H1 (cell line): Measurements from ENCODE around the gene TTC24. TPM values are rescaled to one million over a fixed set of nuclear protein-coding genes. Genes with fewer than 3 reads are reported as not detected.

Experiments
- CTCF ChIA-PET: fragments of 300-600 bp; sonication (Branson Sonifier 250); formaldehyde crosslinking; loops from one replicate; lab custom pipeline; 2021; ENCODE audit not compliant: partially characterized antibody; lab: Charles Lee
- POLR2A ChIA-PET: fragments of 300-600 bp; sonication (Branson Sonifier 250); formaldehyde crosslinking; loops from one replicate; lab custom pipeline; 2021; ENCODE audit warnings: inconsistent platforms; ENCODE audit not compliant: partially characterized antibody; lab: Charles Lee
- DNase-seq, 2 experiments: peaks; one replicate each; pipeline versions ENCODE4 v3.0.0 to v3.0.0-alpha.2; 2010 to 2022; ENCODE audit warnings: low spot score in 2 of 2, low read depth in 1 of 2, mixed read lengths in 1 of 2
- FAIRE-seq: peaks from 2 replicates; lab custom pipeline; 2011; peaks lifted over from hg19 to GRCh38; lab: Jason Lieb, UNC
- H2AFZ ChIP-seq: 2 replicates; pipeline ENCODE4 v1.8.1; 2012; ENCODE audit warnings: low read length, inconsistent platforms
- H2AK5ac ChIP-seq: 2 replicates; pipeline ENCODE4 v1.6.1; 2013; ENCODE audit warnings: low read depth, low read length
- H2BK120ac ChIP-seq: replicated peaks from 2 replicates; pipeline ENCODE3; 2013; ENCODE audit warnings: low read depth, low read length, inconsistent platforms
- H2BK12ac ChIP-seq: 2 replicates; pipeline ENCODE4 v1.6.1; 2013; ENCODE audit warnings: low read depth, low read length
- H2BK15ac ChIP-seq: 2 replicates; pipeline ENCODE4 v1.6.1; 2013; ENCODE audit warnings: low read length
- H2BK20ac ChIP-seq: 2 replicates; pipeline ENCODE4 v1.6.1; 2013; ENCODE audit warnings: low read length
- H2BK5ac ChIP-seq: 2 replicates; pipeline ENCODE4 v1.6.1; 2013; ENCODE audit warnings: low read depth, low read length
- H3K14ac ChIP-seq: 2 replicates; pipeline ENCODE4 v1.6.1; 2013; ENCODE audit warnings: inconsistent platforms; ENCODE audit not compliant: insufficient read length
- H3K18ac ChIP-seq: 2 replicates; pipeline ENCODE4 v1.6.1; 2013; ENCODE audit warnings: low read length; ENCODE audit errors: extremely low read depth
- H3K23ac ChIP-seq: 2 replicates; pipeline ENCODE4 v1.6.1; 2013; ENCODE audit warnings: inconsistent platforms; ENCODE audit not compliant: insufficient read length
- H3K23me2 ChIP-seq: 2 replicates; pipeline ENCODE4 v1.6.1; 2013; ENCODE audit warnings: low read depth, low read length
- H3K27ac ChIP-seq: 2 replicates; pipeline ENCODE4 v1.6.1; 2011; ENCODE audit warnings: low read depth, low read length, inconsistent platforms
- H3K27me3 ChIP-seq, 4 experiments: replicated peaks in 1 of 4; 1 replicate in 1 of 4; 2 replicates in 3 of 4; pipeline versions ENCODE4 v1.6.1 to v1.8.1; 2011 to 2013; ENCODE audit warnings: low read length in 3 of 4, mild to moderate bottlenecking in 3 of 4, inconsistent platforms in 2 of 4, mixed read lengths in 2 of 4, moderate library complexity in 1 of 4; ENCODE audit not compliant: control insufficient read depth in 3 of 4, insufficient read depth in 3 of 4; ENCODE audit errors: extremely low read depth in 1 of 4
- H3K36me3 ChIP-seq, 4 experiments: 2 replicates each; pipeline versions ENCODE4 v1.6.1 to v1.8.1; 2011 to 2013; ENCODE audit warnings: mild to moderate bottlenecking in 4 of 4, low read length in 3 of 4, moderate library complexity in 2 of 4, control low read depth in 1 of 4, inconsistent platforms in 1 of 4; ENCODE audit not compliant: insufficient read depth in 4 of 4, control insufficient read depth in 2 of 4
- H3K4ac ChIP-seq: replicated peaks from 2 replicates; pipeline ENCODE3; 2013; ENCODE audit warnings: low read length, low read depth, mixed read lengths, inconsistent platforms; ENCODE audit not compliant: insufficient read length
- H3K4me1 ChIP-seq, 4 experiments: replicated peaks in 1 of 4; 1 replicate in 1 of 4; 2 replicates in 3 of 4; pipeline versions ENCODE4 v1.6.1 to v1.8.1; 2011 to 2013; ENCODE audit warnings: low read length in 3 of 4, inconsistent platforms in 2 of 4, mixed read lengths in 1 of 4; ENCODE audit not compliant: insufficient read depth in 4 of 4, control insufficient read depth in 3 of 4
- H3K4me2 ChIP-seq, 2 experiments: 2 replicates each; pipeline versions ENCODE4 v1.6.1 to v1.8.1; 2011 to 2013; ENCODE audit warnings: low read depth in 2 of 2, low read length in 2 of 2, control low read depth in 1 of 2, inconsistent platforms in 1 of 2, mild to moderate bottlenecking in 1 of 2; ENCODE audit not compliant: insufficient read depth in 1 of 2
- H3K4me3 ChIP-seq, 4 experiments: fragments of 200-600, 300-600 bp in 1 of 4; sonication (generic), shearing (Covaris generic), sonication (Bioruptor Twin) in 1 of 4; 2 replicates each; pipeline versions ENCODE4 v1.5.1 to v1.8.1; 2011 to 2016; ENCODE audit warnings: low read length in 4 of 4, low read depth in 3 of 4, control low read depth in 2 of 4, inconsistent platforms in 2 of 4, mild to moderate bottlenecking in 2 of 4, mixed read lengths in 1 of 4, moderate library complexity in 1 of 4; ENCODE audit not compliant: insufficient read depth in 2 of 4; ENCODE audit errors: extremely low read depth in 1 of 4
- H3K56ac ChIP-seq: replicated peaks from 2 replicates; pipeline ENCODE3; 2013; ENCODE audit warnings: low read depth, mild to moderate bottlenecking, mixed read lengths, low read length, inconsistent platforms; ENCODE audit not compliant: insufficient read length
- H3K79me1 ChIP-seq: 2 replicates; pipeline ENCODE4 v1.6.1; 2013; ENCODE audit warnings: low read depth, low read length, control low read depth
- H3K79me2 ChIP-seq, 2 experiments: 2 replicates each; pipeline versions ENCODE4 v1.6.1 to v1.8.1; 2012 to 2013; ENCODE audit warnings: low read length in 2 of 2, mild to moderate bottlenecking in 2 of 2, inconsistent platforms in 1 of 2; ENCODE audit not compliant: insufficient read depth in 2 of 2, control insufficient read depth in 1 of 2
- H3K9ac ChIP-seq, 4 experiments: replicated peaks in 1 of 4; 1 replicate in 1 of 4; 2 replicates in 3 of 4; pipeline versions ENCODE4 v1.6.1 to v1.8.1; 2011 to 2013; ENCODE audit warnings: low read depth in 3 of 4, low read length in 3 of 4, control low read depth in 2 of 4, mild to moderate bottlenecking in 2 of 4, moderate library complexity in 2 of 4, inconsistent platforms in 1 of 4; ENCODE audit errors: extremely low read depth in 1 of 4
- H3K9me3 ChIP-seq, 2 experiments: 2 replicates each; pipeline versions ENCODE4 v1.6.1 to v1.8.1; 2012 to 2013; ENCODE audit warnings: mild to moderate bottlenecking in 2 of 2, moderate library complexity in 2 of 2, control low read depth in 1 of 2, inconsistent platforms in 1 of 2, low read depth in 1 of 2, low read length in 1 of 2, mixed read lengths in 1 of 2; ENCODE audit not compliant: insufficient read depth in 2 of 2
- H4K20me1 ChIP-seq, 2 experiments: replicated peaks in 1 of 2; 2 replicates each; pipeline versions ENCODE3 to v1.8.1; 2011 to 2013; ENCODE audit warnings: inconsistent platforms in 2 of 2, low read length in 2 of 2, mild to moderate bottlenecking in 1 of 2; ENCODE audit not compliant: insufficient read depth in 2 of 2, control insufficient read depth in 1 of 2
- H4K5ac ChIP-seq: 2 replicates; pipeline ENCODE4 v1.6.1; 2013; ENCODE audit warnings: low read length, low read depth, mixed read lengths, inconsistent platforms; ENCODE audit not compliant: insufficient read length
- H4K8ac ChIP-seq: 2 replicates; pipeline ENCODE4 v1.8.0; 2013; ENCODE audit warnings: mild to moderate bottlenecking, moderate library complexity, low read length, inconsistent platforms; ENCODE audit not compliant: insufficient read depth; ENCODE audit errors: extremely low read depth
- H4K91ac ChIP-seq: replicated peaks from 2 replicates; pipeline ENCODE3; 2013; ENCODE audit warnings: low read length, mixed read lengths, inconsistent platforms; ENCODE audit not compliant: insufficient read length
- HDAC2 ChIP-seq, 2 experiments: fragments of 300-600 bp in 1 of 2; sonication (generic) in 1 of 2; IDR thresholded peaks; 2 replicates each; pipeline ENCODE4 v1.6.1; 2011 to 2012; ENCODE audit warnings: low read depth in 2 of 2, low read length in 2 of 2, mild to moderate bottlenecking in 2 of 2, moderate library complexity in 2 of 2, borderline replicate concordance in 1 of 2, inconsistent platforms in 1 of 2
- POLR2A ChIP-seq, 2 experiments: IDR thresholded peaks; 1 replicate in 1 of 2; 2 replicates in 1 of 2; pipeline ENCODE4 v1.6.1; 2011; ENCODE audit warnings: low read depth in 2 of 2, low read length in 2 of 2, mild to moderate bottlenecking in 2 of 2; ENCODE audit errors: control extremely low read depth in 1 of 2
- WGBS, 2 experiments: shearing (Covaris generic) in 1 of 2; methylation state at CpG; one replicate each; pipeline versions ENCODE4 v1.1.6 to v1.1.7; 2013 to 2015; ENCODE audit warnings: low lambda C conversion rate in 2 of 2, mixed read lengths in 2 of 2, inconsistent platforms in 1 of 2, low coverage in 1 of 2, missing lambda C conversion rate in 1 of 2; ENCODE audit not compliant: insufficient replicate concordance in 2 of 2, insufficient coverage in 1 of 2, insufficient read length in 1 of 2; ENCODE audit errors: extremely low coverage in 1 of 2, missing lambda C conversion rate in 1 of 2; 5-methylcytosine and 5-hydroxymethylcytosine counted together
- polyA plus RNA-seq, 7 experiments: library from polyadenylated mRNA; depleted of rRNA in 3 of 7; stranded (reverse) in 5 of 7; unstranded in 2 of 7; fragments of >200 nt in 5 of 7; fragments of 200-250 nt in 2 of 7; gene quantifications; 1 replicate in 5 of 7; 2 replicates in 1 of 7; 4 replicates in 1 of 7; pipeline versions ENCODE4 v1.2.1 to v1.2.3, GENCODE V29; 2011 to 2013; ENCODE audit warnings: missing spikeins in 2 of 7, mixed read lengths in 2 of 7
- total RNA-seq: library from RNA; stranded (reverse); fragmentation: NEBNext Ultra II Directional; extraction: Animal tissue kit (Norgen Biotek cat#: 25700); gene quantifications from 2 replicates; pipeline ENCODE4 v1.2.1, GENCODE V29; 2021

TTC24 gene
- total and polyA plus RNA-seq, 2 of the 8 experiments (the other 6 are each of a cell fraction or from before 2014, with no cell fraction given): 0.08 TPM; not detected in 1

GRCh38 chr1:156594190-156594589 is 14.7 kb downstream of the TTC24 start:
- H3K36me3 ChIP-seq: peaks cover 19 to 57% (median 43%) of the 10 kb centered on the region in 4 experiments
- H3K79me2 ChIP-seq: no peaks in the 10 kb centered on the region
- no peak overlapping the region for H3K23ac ChIP-seq
- no peak overlapping the region for H3K27ac ChIP-seq
- H2BK5ac ChIP-seq: no peak overlapping the region
- WGBS, 2 experiments: 91% methylated on average over 3 of the region's 3 CpGs; no CpG with 5 or more reads in 1 of the 2 experiments
- H3K4ac ChIP-seq: no peak overlapping the region
- ChIA-PET POLR2A (interaction anchor here (0.7 to 5.1 kb wide), 10 partner anchors 8 to 105 kb away, joined by 3 to 66 read pairs (median 4); partner anchors contain the start of genes GPATCH4, MEF2D, NES and TTC24), CTCF (interaction anchor here (0.6 to 5.3 kb wide), 14 partner anchors 9 to 208 kb away, joined by 3 to 45 read pairs (median 4); partner anchors contain the start of genes GPATCH4 and HAPLN2)
- peaks cover 0 to 10% (median 2%) of the 10 kb centered on the region in 4 experiments; a peak in 4 of 7 replicates for H3K4me1 ChIP-seq
- no peak overlapping the region for H3K18ac ChIP-seq
- H4K5ac ChIP-seq: no peak overlapping the region
- TF ChIP-seq POLR2A (IDR thresholded peaks at IDR 0.05; ENCODE audit: control extremely low read depth in 1 of 2, low read depth in 2 of 2, low read length in 2 of 2) (0 out of 3 replicates have a peak, but pooled peaks of 1 of the 2 experiments have one; percentile 21), HDAC2 (IDR thresholded peaks at IDR 0.05; ENCODE audit: borderline replicate concordance in 1 of 2, low read depth in 2 of 2, low read length in 2 of 2) (no peak)
- no peak overlapping the region for H2BK12ac ChIP-seq
- H3K4me3 ChIP-seq: no peak overlapping the region
- no peak overlapping the region for H2BK20ac ChIP-seq
- H4K8ac ChIP-seq: no peak overlapping the region
- no peak overlapping the region for H4K91ac ChIP-seq
- no peak overlapping the region for H3K9ac ChIP-seq
- peaks cover 0 to 6% of the 10 kb centered on the region in 2 experiments for H4K20me1 ChIP-seq
- H3K4me2 ChIP-seq: no peak overlapping the region
- no peak overlapping the region for H3K56ac ChIP-seq
- no peaks in the 10 kb centered on the region for H3K9me3 ChIP-seq
- H2AFZ ChIP-seq: no peak overlapping the region
- FAIRE-seq: no peak
- peaks cover 2% of the 10 kb centered on the region; the same call in 1 of the 2 replicates for H3K79me1 ChIP-seq
- peaks cover 10% of the 10 kb centered on the region for H3K23me2 ChIP-seq
- H3K27me3 ChIP-seq: no peaks in the 10 kb centered on the region
- no peak overlapping the region for H2BK15ac ChIP-seq
- H3K14ac ChIP-seq: no peak overlapping the region
- no peak for DNase-seq
- no peak overlapping the region for H2BK120ac ChIP-seq
- no peak overlapping the region for H2AK5ac ChIP-seq
